Naive thymus-derived CD8-positive, alpha-beta T cell (primary cell): Measurements from ENCODE around the gene TMEM185A. TPM values are rescaled to one million over a fixed set of nuclear protein-coding genes. Genes with fewer than 3 reads are reported as not detected.
"Not testable (repeated sequence)": the region's sequence is repeated elsewhere in the genome, so short reads cannot be mapped to it uniquely, and the experiment has no call there.

Source experiments
- ATAC-seq, 2 donors: fragments of 150-1000 bp; cut with Tn5 transposase in 1 of 2; sonication (Bioruptor Pico), chemical (Tn5 transposase) in 1 of 2; 1 replicate in 1 of 2; 2 replicates in 1 of 2; pipeline ENCODE4 v1.10.0; 2021; ENCODE audit warnings: mild to moderate bottlenecking in 2 of 2, moderate library complexity in 2 of 2
- POLR2A ChIA-PET: fragments of 350-600 bp; sonication (Branson Sonifier 250); formaldehyde crosslinking; loops from one replicate; lab custom pipeline; 2021; ENCODE audit warnings: antibody characterized with exemption; lab: Charles Lee
- DNase-seq, 10 donors: peaks; one replicate each; pipeline versions ENCODE4 v3.0.0 to v3.0.0-alpha.2; 2020 to 2022
- H3K27ac Mint-ChIP-seq, 10 donors: one replicate each; pipeline ENCODE4 v1.8.0; 2020 to 2022; ENCODE audit warnings: mild to moderate bottlenecking in 10 of 10, mixed read lengths in 10 of 10, moderate library complexity in 4 of 10, inconsistent platforms in 1 of 10
- H3K27me3 Mint-ChIP-seq, 5 donors: one replicate each; pipeline ENCODE4 v1.8.0; 2021 to 2022; ENCODE audit warnings: mixed read lengths in 5 of 5
- H3K36me3 Mint-ChIP-seq, 3 donors: one replicate each; pipeline ENCODE4 v1.8.0; 2020 to 2022; ENCODE audit warnings: mixed read lengths in 3 of 3, mild to moderate bottlenecking in 2 of 3, inconsistent platforms in 1 of 3
- H3K4me1 Mint-ChIP-seq, 4 donors: one replicate each; pipeline ENCODE4 v1.8.0; 2021 to 2022; ENCODE audit warnings: mixed read lengths in 4 of 4
- H3K4me3 Mint-ChIP-seq, 10 donors: one replicate each; pipeline ENCODE4 v1.8.0; 2020 to 2022; ENCODE audit warnings: mild to moderate bottlenecking in 10 of 10, mixed read lengths in 10 of 10, moderate library complexity in 6 of 10, inconsistent platforms in 1 of 10
- H3K9me3 Mint-ChIP-seq, 9 donors: one replicate each; pipeline ENCODE4 v1.8.0; 2020 to 2022; ENCODE audit warnings: mixed read lengths in 9 of 9, mild to moderate bottlenecking in 3 of 9, inconsistent platforms in 1 of 9, moderate library complexity in 1 of 9
- polyA plus RNA-seq, 3 donors: library from polyadenylated mRNA; unstranded; fragments of 300-500 nt; fragmentation: Illumina TruSeq; gene quantifications; one replicate each; pipeline ENCODE4 v1.2.3, GENCODE V29; 2021
- total RNA-seq, 8 experiments: library from RNA in 2 of 8; stranded (reverse) in 2 of 8; gene quantifications; one replicate each; pipeline ENCODE4 v1.2.3 and lab custom pipeline; 2021 to 2026

TMEM185A gene
- 10 to 100 TPM; 22.2 to 23.1 TPM for total RNA-seq
- polyA plus RNA-seq: 10 to 100 TPM; 15.0 to 22.1 (median 16.1) TPM
- total RNA-seq (lab: John Stamatoyannopoulos, UW): 6.4 to 14.3 (median 9.6) reads per million in 6 experiments

DNA sequence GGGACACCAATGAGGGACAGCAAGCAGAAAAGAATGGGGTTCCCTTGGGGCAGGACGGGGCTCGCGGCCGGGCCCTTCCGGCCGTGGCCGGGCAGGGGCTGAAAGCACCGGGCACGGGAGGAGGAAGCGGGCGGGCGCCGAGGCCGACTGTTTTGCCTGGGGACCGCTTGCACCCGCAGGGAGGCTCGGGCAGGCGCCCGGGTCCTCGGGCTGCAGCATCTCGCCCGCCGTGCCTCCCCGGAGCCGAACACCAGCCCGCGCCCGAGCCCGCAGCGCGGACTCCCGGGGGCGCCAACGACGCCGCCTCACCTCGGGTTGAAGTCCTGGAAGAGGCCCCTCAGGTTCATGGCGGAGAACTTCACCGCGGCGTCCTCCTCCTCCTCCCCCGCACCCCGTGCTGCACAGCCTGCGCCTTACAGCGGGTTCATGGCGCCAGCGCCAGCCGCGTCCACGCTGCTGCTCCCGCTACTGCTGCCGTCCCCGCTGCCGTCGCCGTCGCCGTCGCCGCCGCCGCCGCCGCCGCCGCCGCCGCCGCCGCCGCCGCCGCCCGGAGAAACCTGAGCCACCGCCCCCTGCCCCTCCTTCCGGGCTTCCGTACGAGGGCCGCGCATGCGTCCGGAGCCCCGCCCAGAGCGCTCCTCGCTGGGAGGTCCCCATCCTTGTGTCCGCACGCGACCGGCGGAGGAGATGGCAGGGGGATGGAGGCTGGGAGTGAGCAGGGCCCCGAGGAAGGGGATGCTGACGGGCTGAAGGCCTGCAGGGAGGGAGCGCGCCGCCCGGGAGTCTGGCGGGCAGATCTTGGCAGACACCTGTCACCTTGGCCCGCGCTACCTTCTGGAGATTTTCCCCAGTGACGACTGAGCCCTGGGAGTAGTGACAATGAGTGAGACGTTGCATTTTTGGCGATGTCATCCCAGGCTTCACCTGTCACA lies at the start of gene TMEM185A:
TMEM185A (minus strand) TSS at position 559 of the 932 bp plus-strand sequence; CDS start at position 347, 212 bp downstream.
- DNase-seq (peak; percentile 62 to 85 (median 72)), ATAC-seq (peak; percentile 85 to 89)
- Mint-ChIP-seq H3K4me3 (peak within 1 kb of the TSS; percentile 86 to 95 (median 91)), H3K36me3 (no peaks in the 10 kb centered on the region), H3K9me3 (peaks cover 0 to 2% (median 0%) of the 10 kb centered on the region in 9 donors), H3K4me1 (peaks cover 21 to 48% (median 39%) of the 10 kb centered on the region in 4 donors), H3K27me3 (peaks cover 0 to 4% (median 2%) of the 10 kb centered on the region in 5 donors), H3K27ac (peak within 1 kb of the TSS; percentile 45 to 95 (median 86))
- POLR2A ChIA-PET: no interaction called here

DNA sequence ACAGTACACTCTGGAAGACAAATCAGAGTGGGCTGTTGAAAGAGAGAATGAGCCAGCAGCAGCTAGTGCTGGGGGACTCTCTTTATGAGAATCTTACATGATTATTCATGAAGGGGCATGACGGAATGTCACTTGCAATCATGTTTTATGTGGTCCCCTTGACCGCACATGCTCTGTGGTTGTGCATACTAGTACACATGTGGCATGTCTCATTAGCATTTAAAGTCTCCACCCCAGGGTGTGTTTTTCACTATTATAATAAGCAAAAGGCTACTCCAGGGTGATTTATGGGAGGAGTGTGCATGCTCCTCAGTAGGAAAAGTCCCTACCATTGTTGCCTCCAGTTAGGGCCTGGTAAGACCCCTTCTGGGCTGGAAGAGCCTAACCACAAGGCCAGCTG lies 49.6 kb upstream of the TMEM185A start:
- Mint-ChIP-seq H3K27me3 (peaks cover 0 to 3% (median 0%) of the 10 kb centered on the region in 5 donors), H3K9me3 (no peaks in the 10 kb centered on the region), H3K4me1 (no peaks in the 10 kb centered on the region), H3K4me3 (no peak overlapping the region), H3K36me3 (no peaks in the 10 kb centered on the region), H3K27ac (no peak overlapping the region)
- no peak for DNase-seq
- no peak for ATAC-seq
- POLR2A ChIA-PET: no interaction called here

DNA sequence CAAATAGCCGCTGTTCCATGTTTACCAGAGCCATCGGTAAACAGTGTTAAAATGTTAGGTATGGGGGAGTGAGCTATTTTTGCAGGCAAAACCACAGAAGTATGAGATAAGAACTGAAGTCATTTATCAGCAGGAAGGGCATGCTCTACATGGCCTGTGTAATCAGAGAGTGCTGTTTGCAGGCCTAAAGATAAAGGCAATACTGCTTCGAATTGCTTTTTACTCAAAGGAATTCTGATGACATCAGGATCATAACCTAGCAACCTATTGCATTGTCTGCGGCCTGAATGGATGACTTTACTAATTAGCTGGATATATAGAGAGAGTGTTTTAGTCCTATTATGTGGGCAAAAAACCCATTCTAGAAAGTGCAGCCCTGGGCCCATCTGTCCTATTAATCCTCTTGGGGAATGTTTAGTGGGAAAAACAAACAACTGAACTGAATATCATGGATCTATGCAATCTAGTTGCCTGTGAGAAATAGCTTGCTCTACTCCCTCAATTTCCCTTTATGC lies 47.6 kb upstream of the TMEM185A start:
- H3K9me3 Mint-ChIP-seq, DNase-seq: not testable (repeated sequence)

GRCh38 chrX:149675554-149675953 lies 44.0 kb upstream of the TMEM185A start:
- H3K4me3 Mint-ChIP-seq, H3K27me3 Mint-ChIP-seq, ATAC-seq, POLR2A ChIA-PET, H3K27ac Mint-ChIP-seq, H3K36me3 Mint-ChIP-seq, DNase-seq, H3K9me3 Mint-ChIP-seq, H3K4me1 Mint-ChIP-seq: not testable (repeated sequence)

More for the DNA sequence above, 47.6 kb upstream of the TMEM185A start:
- H3K27ac Mint-ChIP-seq, H3K4me3 Mint-ChIP-seq, ATAC-seq, H3K36me3 Mint-ChIP-seq, H3K4me1 Mint-ChIP-seq, POLR2A ChIA-PET, H3K27me3 Mint-ChIP-seq: not testable (repeated sequence)

DNA sequence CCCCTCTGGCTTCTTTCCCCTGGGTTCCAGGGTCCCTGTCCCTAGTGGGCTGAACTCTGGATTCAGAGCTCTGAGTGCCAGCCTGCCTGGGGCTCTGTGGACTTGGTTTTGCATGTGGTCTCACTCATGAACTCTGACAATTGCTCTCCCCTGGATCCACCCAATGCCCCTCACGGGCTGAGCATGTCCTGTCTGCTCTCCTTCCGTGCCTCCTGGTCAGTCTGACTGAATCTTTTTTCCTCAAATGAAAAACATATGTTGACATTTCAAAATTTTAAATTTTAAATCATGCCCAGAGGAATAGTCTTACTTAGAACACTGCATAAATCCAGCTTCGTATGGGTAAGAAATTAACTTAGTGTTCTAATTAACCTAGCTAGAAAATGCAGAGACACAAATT lies 43.5 kb upstream of the TMEM185A start:
- DNase-seq, H3K4me1 Mint-ChIP-seq, H3K36me3 Mint-ChIP-seq, H3K9me3 Mint-ChIP-seq, POLR2A ChIA-PET, H3K4me3 Mint-ChIP-seq, H3K27ac Mint-ChIP-seq, H3K27me3 Mint-ChIP-seq, ATAC-seq: not testable (repeated sequence)

- not testable (repeated sequence) for ATAC-seq
These were observed 29.0 kb upstream of the TMEM185A start for GRCh38 chrX:149660613-149661012.

GRCh38 chrX:149656260-149656884 lies 24.8 kb upstream of the TMEM185A start:
- H3K4me3 Mint-ChIP-seq, H3K4me1 Mint-ChIP-seq, DNase-seq, H3K36me3 Mint-ChIP-seq, POLR2A ChIA-PET, H3K9me3 Mint-ChIP-seq, H3K27ac Mint-ChIP-seq, H3K27me3 Mint-ChIP-seq: not testable (repeated sequence)
- ATAC-seq: peak; percentile 30 to 39

More at GRCh38 chrX:149660613-149661012, 29.0 kb upstream of the TMEM185A start:
- H3K36me3 Mint-ChIP-seq, POLR2A ChIA-PET, H3K4me1 Mint-ChIP-seq, DNase-seq, H3K27ac Mint-ChIP-seq, H3K9me3 Mint-ChIP-seq, H3K4me3 Mint-ChIP-seq, H3K27me3 Mint-ChIP-seq: not testable (repeated sequence)

GRCh38 chrX:149652232-149652981 lies 20.8 kb upstream of the TMEM185A start:
- Mint-ChIP-seq H3K4me1 (no peaks in the 10 kb centered on the region), H3K4me3 (no peak overlapping the region), H3K9me3 (peaks cover 0 to 2% (median 0%) of the 10 kb centered on the region in 9 donors), H3K27me3 (peaks cover 0 to 5% (median 0%) of the 10 kb centered on the region in 5 donors), H3K36me3 (no peaks in the 10 kb centered on the region), H3K27ac (no peak overlapping the region)
- POLR2A ChIA-PET: no interaction called here
- DNase-seq: no peak
- ATAC-seq: no peak

- Mint-ChIP-seq H3K4me1 (no peaks in the 10 kb centered on the region), H3K27ac (no peak overlapping the region), H3K27me3 (peaks cover 0 to 5% (median 0%) of the 10 kb centered on the region in 5 donors), H3K4me3 (no peak overlapping the region), H3K36me3 (no peaks in the 10 kb centered on the region), H3K9me3 (peaks cover 0 to 2% (median 0%) of the 10 kb centered on the region in 9 donors)
- POLR2A ChIA-PET: interaction anchor here (0.5 kb wide), 1 partner anchor 1044 kb away, joined by 3 read pairs; no protein-coding TSS in a partner anchor
- ATAC-seq (no peak), DNase-seq (no peak)
These were observed 18.6 kb upstream of the TMEM185A start for GRCh38 chrX:149650162-149650561.

DNA sequence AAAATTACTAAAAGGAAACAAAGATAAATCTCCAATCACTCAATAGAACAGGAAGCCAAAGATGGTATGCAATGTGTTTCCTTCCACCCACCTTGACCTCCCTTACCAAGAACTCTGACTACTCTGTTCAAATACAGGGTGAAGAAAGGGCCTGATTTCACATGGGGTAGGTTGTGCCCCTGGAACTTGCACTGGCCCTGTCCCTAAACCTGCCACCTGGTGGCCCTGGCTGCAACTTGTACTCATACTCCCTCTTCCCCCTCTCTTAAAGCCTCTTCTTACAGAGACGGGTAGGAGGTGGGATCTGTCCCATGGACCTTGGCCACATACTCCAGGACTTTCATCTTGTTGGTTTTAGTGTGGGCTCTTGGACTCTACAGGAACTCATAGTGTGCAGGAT lies 17.3 kb upstream of the TMEM185A start:
- Mint-ChIP-seq H3K4me3 (no peak overlapping the region), H3K27ac (no peak overlapping the region), H3K36me3 (no peaks in the 10 kb centered on the region), H3K27me3 (peaks cover 0 to 6% (median 2%) of the 10 kb centered on the region in 5 donors), H3K9me3 (peaks cover 0 to 2% (median 0%) of the 10 kb centered on the region in 9 donors), H3K4me1 (no peaks in the 10 kb centered on the region)
- POLR2A ChIA-PET: no interaction called here
- ATAC-seq: peak in 1 of 2 donors; percentile 33
- no peak for DNase-seq

GRCh38 chrX:149647505-149647904 lies 15.9 kb upstream of the TMEM185A start:
- Mint-ChIP-seq H3K4me3 (no peak overlapping the region), H3K36me3 (no peaks in the 10 kb centered on the region), H3K27ac (no peak overlapping the region), H3K9me3 (peaks cover 0 to 2% (median 0%) of the 10 kb centered on the region in 9 donors), H3K27me3 (peaks cover 0 to 6% (median 2%) of the 10 kb centered on the region in 5 donors), H3K4me1 (no peaks in the 10 kb centered on the region)
- ATAC-seq: no peak
- POLR2A ChIA-PET: no interaction called here
- DNase-seq: no peak

- POLR2A ChIA-PET: no interaction called here
These were observed 11.9 kb upstream of the TMEM185A start for GRCh38 chrX:149643496-149643895.

More at GRCh38 chrX:149643496-149643895, 11.9 kb upstream of the TMEM185A start:
- ATAC-seq: no peak
- Mint-ChIP-seq H3K9me3 (no peaks in the 10 kb centered on the region), H3K4me3 (no peak overlapping the region), H3K4me1 (no peaks in the 10 kb centered on the region), H3K27me3 (peaks cover 0 to 6% (median 0%) of the 10 kb centered on the region in 5 donors), H3K27ac (no peak overlapping the region), H3K36me3 (no peaks in the 10 kb centered on the region)
- no peak for DNase-seq
